ENCODE results near the gene CDK14.

DNA sequence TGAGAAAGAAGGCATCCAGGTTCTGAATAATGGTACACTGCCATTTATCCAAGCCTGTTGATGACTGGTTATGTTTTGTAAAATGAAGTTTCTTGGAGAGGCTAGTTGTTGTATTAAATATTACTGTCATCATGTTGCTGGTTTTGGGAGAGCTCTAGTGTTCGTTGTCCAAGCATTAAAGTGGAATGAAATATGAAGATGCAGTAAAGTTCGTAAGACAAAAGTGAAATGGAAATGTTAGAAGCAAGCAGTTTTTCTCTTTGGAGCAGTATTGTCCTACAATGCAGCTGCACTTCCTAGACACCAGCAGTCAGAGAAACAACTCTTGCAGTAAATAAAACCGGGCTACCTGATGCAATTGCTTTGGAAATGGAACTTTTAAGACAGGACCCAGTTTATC lies 511.3 kb downstream of the CDK14 start:
- TF ChIP-seq CTCF (IDR thresholded peaks at IDR 0.05; ENCODE audit: low read depth, low read length) (no peak), EZH2phosphoT487 (IDR thresholded peaks at IDR 0.05; ENCODE audit: low read depth) (no peak)

All from OCI-LY3 (cell line).